ENCODE data around the gene YEATS4. TPM values are rescaled to one million over a fixed set of nuclear protein-coding genes. Genes with fewer than 3 reads are reported as not detected.

YEATS4 gene
- total RNA-seq, 1 experiment from 2014 or later = 37.1 TPM

DNA sequence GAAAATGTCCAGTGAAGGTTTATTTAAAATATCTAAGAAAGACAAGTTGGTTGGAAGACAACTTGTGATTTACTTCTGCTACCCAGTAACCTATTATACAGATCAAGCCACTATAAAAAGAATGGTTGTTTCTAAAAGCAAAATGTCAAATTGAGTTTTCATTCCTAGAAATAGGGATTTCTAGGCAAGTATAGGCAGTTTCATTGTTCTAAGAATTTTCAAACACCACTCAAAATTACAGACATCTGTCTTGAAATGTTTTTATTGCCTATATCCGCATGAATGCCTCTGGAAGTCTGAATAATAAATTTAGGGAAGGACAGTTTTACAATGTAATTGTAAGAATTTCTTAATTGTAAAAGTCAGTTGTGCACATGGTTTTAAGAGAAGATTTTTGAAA is 8.6 kb downstream of the YEATS4 start:
- no peaks in the 10 kb centered on the region for H3K27me3 Mint-ChIP-seq (ENCODE audit: low read depth)
- TF ChIP-seq SMAD3 (CRISPR knock-in tag; IDR thresholded peaks at IDR 0.05; ENCODE audit: borderline replicate concordance) (no peak), OVOL2 (CRISPR knock-in tag; IDR thresholded peaks at IDR 0.05; ENCODE audit: borderline replicate concordance) (no peak), FOXK1 (CRISPR knock-in tag; IDR thresholded peaks at IDR 0.05) (no peak), AR (CRISPR knock-in tag; IDR thresholded peaks at IDR 0.05) (no peak), FOXJ3 (CRISPR knock-in tag; IDR thresholded peaks at IDR 0.05; ENCODE audit: borderline replicate concordance) (no peak), ZNF263 (CRISPR knock-in tag; IDR thresholded peaks at IDR 0.05; ENCODE audit: low read depth) (no peak), GABPB1 (CRISPR knock-in tag; IDR thresholded peaks at IDR 0.05) (no peak), ZNF416 (CRISPR knock-in tag; IDR thresholded peaks at IDR 0.05) (no peak), TEAD4 (CRISPR knock-in tag; IDR thresholded peaks at IDR 0.05) (no peak), NR2C2 (CRISPR knock-in tag; IDR thresholded peaks at IDR 0.05) (no peak), CREM (CRISPR knock-in tag; IDR thresholded peaks at IDR 0.05) (no peak), ZNF232 (CRISPR knock-in tag; IDR thresholded peaks at IDR 0.05) (no peak), ATF2 (CRISPR knock-in tag; IDR thresholded peaks at IDR 0.05; ENCODE audit: borderline replicate concordance, low read depth) (no peak)
- TF ChIP-seq, protein P1, sequence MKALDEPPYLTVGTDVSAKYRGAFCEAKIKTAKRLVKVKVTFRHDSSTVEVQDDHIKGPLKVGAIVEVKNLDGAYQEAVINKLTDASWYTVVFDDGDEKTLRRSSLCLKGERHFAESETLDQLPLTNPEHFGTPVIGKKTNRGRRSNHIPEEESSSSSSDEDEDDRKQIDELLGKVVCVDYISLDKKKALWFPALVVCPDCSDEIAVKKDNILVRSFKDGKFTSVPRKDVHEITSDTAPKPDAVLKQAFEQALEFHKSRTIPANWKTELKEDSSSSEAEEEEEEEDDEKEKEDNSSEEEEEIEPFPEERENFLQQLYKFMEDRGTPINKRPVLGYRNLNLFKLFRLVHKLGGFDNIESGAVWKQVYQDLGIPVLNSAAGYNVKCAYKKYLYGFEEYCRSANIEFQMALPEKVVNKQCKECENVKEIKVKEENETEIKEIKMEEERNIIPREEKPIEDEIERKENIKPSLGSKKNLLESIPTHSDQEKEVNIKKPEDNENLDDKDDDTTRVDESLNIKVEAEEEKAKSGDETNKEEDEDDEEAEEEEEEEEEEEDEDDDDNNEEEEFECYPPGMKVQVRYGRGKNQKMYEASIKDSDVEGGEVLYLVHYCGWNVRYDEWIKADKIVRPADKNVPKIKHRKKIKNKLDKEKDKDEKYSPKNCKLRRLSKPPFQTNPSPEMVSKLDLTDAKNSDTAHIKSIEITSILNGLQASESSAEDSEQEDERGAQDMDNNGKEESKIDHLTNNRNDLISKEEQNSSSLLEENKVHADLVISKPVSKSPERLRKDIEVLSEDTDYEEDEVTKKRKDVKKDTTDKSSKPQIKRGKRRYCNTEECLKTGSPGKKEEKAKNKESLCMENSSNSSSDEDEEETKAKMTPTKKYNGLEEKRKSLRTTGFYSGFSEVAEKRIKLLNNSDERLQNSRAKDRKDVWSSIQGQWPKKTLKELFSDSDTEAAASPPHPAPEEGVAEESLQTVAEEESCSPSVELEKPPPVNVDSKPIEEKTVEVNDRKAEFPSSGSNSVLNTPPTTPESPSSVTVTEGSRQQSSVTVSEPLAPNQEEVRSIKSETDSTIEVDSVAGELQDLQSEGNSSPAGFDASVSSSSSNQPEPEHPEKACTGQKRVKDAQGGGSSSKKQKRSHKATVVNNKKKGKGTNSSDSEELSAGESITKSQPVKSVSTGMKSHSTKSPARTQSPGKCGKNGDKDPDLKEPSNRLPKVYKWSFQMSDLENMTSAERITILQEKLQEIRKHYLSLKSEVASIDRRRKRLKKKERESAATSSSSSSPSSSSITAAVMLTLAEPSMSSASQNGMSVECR (CRISPR knock-in tag; IDR thresholded peaks at IDR 0.05; ENCODE audit: borderline replicate concordance) = no peak
- TF ChIP-seq, protein P2, sequence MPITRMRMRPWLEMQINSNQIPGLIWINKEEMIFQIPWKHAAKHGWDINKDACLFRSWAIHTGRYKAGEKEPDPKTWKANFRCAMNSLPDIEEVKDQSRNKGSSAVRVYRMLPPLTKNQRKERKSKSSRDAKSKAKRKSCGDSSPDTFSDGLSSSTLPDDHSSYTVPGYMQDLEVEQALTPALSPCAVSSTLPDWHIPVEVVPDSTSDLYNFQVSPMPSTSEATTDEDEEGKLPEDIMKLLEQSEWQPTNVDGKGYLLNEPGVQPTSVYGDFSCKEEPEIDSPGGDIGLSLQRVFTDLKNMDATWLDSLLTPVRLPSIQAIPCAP (CRISPR knock-in tag; IDR thresholded peaks at IDR 0.05) = no peak
- TF ChIP-seq, protein P3, sequence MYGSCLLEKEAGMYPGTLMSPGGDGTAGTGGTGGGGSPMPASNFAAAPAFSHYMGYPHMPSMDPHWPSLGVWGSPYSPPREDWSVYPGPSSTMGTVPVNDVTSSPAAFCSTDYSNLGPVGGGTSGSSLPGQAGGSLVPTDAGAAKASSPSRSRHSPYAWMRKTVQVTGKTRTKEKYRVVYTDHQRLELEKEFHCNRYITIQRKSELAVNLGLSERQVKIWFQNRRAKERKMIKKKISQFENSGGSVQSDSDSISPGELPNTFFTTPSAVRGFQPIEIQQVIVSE (CRISPR knock-in tag; IDR thresholded peaks at IDR 0.05; ENCODE audit: borderline replicate concordance) = no peak
- TF ChIP-seq, protein P4, sequence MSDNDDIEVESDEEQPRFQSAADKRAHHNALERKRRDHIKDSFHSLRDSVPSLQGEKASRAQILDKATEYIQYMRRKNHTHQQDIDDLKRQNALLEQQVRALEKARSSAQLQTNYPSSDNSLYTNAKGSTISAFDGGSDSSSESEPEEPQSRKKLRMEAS (CRISPR knock-in tag; IDR thresholded peaks at IDR 0.05) = no peak
- TF ChIP-seq, protein P5, sequence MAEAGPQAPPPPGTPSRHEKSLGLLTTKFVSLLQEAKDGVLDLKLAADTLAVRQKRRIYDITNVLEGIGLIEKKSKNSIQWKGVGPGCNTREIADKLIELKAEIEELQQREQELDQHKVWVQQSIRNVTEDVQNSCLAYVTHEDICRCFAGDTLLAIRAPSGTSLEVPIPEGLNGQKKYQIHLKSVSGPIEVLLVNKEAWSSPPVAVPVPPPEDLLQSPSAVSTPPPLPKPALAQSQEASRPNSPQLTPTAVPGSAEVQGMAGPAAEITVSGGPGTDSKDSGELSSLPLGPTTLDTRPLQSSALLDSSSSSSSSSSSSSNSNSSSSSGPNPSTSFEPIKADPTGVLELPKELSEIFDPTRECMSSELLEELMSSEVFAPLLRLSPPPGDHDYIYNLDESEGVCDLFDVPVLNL (CRISPR knock-in tag; IDR thresholded peaks at IDR 0.05; ENCODE audit: borderline replicate concordance, low read depth) = no peak
- TF ChIP-seq, protein P6, sequence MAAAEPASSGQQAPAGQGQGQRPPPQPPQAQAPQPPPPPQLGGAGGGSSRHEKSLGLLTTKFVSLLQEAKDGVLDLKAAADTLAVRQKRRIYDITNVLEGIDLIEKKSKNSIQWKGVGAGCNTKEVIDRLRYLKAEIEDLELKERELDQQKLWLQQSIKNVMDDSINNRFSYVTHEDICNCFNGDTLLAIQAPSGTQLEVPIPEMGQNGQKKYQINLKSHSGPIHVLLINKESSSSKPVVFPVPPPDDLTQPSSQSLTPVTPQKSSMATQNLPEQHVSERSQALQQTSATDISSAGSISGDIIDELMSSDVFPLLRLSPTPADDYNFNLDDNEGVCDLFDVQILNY (CRISPR knock-in tag; IDR thresholded peaks at IDR 0.05) = no peak
- no peaks in the 10 kb centered on the region for H3K4me1 Mint-ChIP-seq
- ATAC-seq (no peak), DNase-seq (ENCODE audit: low spot score) (no peak)
- POLR2A ChIA-PET = no interaction called here
- peaks cover 62% of the 10 kb centered on the region for H3K36me3 Mint-ChIP-seq
- CTCF ChIA-PET = no interaction called here
- H3K9me3 Mint-ChIP-seq = peaks cover 11% of the 10 kb centered on the region
- no peak overlapping the region for H3K27ac Mint-ChIP-seq
- no peak overlapping the region for H3K4me3 Mint-ChIP-seq
